ENCODE data around the gene KCNMA1.
A peak's percentile ranks its signal among the peaks of the same experiment; 100 is the strongest.

KCNMA1 gene

GRCh38 chr10:77197544-77197943, 440.1 kb downstream of the KCNMA1 start:
- DNase-seq, result no peak

GRCh38 chr10:77196614-77197013, 441.0 kb downstream of the KCNMA1 start:
- no peak for DNase-seq

- no peak for DNase-seq
Measured at GRCh38 chr10:77195101-77195500, 442.5 kb downstream of the KCNMA1 start.

- DNase-seq, result no peak
Measured at GRCh38 chr10:77193001-77193400, 444.6 kb downstream of the KCNMA1 start.

- DNase-seq, result no peak
Measured at GRCh38 chr10:77192402-77192801, 445.2 kb downstream of the KCNMA1 start.

- no peak for DNase-seq
Measured at GRCh38 chr10:77191324-77192049, 446.1 kb downstream of the KCNMA1 start.

- no peak for DNase-seq
Measured at GRCh38 chr10:77190291-77190690, 447.3 kb downstream of the KCNMA1 start.

- no peak for DNase-seq
Measured at GRCh38 chr10:77189520-77189919, 448.1 kb downstream of the KCNMA1 start.

- DNase-seq, result no peak
Measured at GRCh38 chr10:77189075-77189474, 448.5 kb downstream of the KCNMA1 start.

- no peak for DNase-seq
Measured at GRCh38 chr10:77188521-77188920, 449.1 kb downstream of the KCNMA1 start.

GRCh38 chr10:77188000-77188395, 449.6 kb downstream of the KCNMA1 start:
- no peak for DNase-seq

GRCh38 chr10:77187376-77187999, 450.1 kb downstream of the KCNMA1 start:
- DNase-seq, result no peak

- no peak for DNase-seq
Measured at GRCh38 chr10:77186936-77187335, 450.7 kb downstream of the KCNMA1 start.

GRCh38 chr10:77185696-77186095, 451.9 kb downstream of the KCNMA1 start:
- DNase-seq, result no peak

- no peak for DNase-seq
Measured at GRCh38 chr10:77182803-77183202, 454.8 kb downstream of the KCNMA1 start.

- DNase-seq, result no peak
Measured at GRCh38 chr10:77180794-77181193, 456.8 kb downstream of the KCNMA1 start.

GRCh38 chr10:77180104-77180503, 457.5 kb downstream of the KCNMA1 start:
- no peak for DNase-seq

GRCh38 chr10:77179015-77179695, 458.5 kb downstream of the KCNMA1 start:
- DNase-seq, result no peak

GRCh38 chr10:77177589-77177988, 460.0 kb downstream of the KCNMA1 start:
- DNase-seq, result no peak

GRCh38 chr10:77177161-77177560, 460.4 kb downstream of the KCNMA1 start:
- DNase-seq, result no peak

- DNase-seq, result no peak
Measured at GRCh38 chr10:77176232-77176631, 461.4 kb downstream of the KCNMA1 start.

GRCh38 chr10:77175631-77176222, 461.9 kb downstream of the KCNMA1 start:
- no peak for DNase-seq

GRCh38 chr10:77173615-77174461, 463.8 kb downstream of the KCNMA1 start:
- DNase-seq, result peak; percentile 11 to 52 (median 25)
